ENCODE data around the gene NANS.
"Not testable (repeated sequence)": the region's sequence is repeated elsewhere in the genome, so short reads cannot be mapped to it uniquely, and the experiment has no call there.

The NANS gene

DNA sequence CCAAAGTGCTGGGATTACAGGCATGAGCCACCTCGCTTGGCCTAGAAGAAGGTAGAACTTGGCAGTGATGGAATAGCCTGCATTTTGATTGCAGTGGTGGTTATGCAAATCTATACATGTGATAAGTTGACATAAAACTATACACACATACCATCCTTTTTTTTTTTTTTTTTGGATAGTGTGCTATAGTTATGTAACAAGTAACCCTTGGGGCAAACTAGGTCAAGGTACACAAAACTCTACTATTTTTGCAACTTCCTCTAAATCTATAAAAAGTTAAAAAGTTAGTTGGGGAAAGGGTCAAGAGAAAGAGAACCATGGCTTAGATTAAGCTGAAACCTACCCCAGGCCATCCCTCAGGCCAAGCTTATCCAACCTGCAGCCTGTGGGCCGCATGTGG is 51.4 kb downstream of the NANS start:
- DNase-seq, result no peak

GRCh38 chr9:98108531-98109031 is 52.0 kb downstream of the NANS start:
- DNase-seq, result peak; percentile 22

DNA sequence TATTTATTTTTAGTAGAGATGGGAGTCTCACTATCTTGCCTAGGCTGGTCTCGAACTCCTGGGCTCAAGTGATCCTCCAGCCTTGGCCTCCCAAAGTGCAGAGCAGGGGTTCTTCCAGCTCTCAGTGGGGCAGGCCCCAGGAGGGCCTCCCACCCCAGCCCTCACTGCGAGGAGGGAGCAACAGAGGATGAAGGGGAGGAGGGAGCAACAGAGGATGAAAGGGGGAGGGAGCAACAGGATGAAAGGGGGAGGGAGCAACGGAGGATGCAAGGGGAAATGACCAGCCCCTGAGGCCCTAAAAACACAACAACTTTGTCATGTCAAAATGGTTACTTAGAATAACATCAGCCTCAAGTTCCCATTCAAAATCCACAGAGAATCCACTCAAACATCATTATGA is 52.5 kb downstream of the NANS start:
- DNase-seq, result no peak

DNA sequence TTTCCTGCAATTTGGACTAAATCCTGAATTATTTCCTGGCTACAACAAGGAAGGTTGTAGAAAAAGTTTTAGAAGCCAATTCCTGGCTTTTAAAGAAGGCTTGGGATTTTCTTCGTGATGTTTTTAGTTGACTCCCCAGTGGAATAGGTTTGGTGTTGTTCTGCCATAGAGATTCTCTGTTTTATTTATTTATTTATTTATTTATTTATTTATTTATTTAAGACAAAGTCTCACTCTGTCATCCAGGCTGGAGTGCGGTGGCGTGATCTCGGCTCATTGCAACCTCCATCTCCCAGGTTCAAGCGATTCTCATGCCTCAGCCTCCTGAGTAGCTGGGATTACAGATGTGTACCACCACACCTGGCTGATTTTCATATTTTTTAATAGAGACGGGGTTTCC is 60.6 kb downstream of the NANS start:
- not testable (repeated sequence) for DNase-seq

DNA sequence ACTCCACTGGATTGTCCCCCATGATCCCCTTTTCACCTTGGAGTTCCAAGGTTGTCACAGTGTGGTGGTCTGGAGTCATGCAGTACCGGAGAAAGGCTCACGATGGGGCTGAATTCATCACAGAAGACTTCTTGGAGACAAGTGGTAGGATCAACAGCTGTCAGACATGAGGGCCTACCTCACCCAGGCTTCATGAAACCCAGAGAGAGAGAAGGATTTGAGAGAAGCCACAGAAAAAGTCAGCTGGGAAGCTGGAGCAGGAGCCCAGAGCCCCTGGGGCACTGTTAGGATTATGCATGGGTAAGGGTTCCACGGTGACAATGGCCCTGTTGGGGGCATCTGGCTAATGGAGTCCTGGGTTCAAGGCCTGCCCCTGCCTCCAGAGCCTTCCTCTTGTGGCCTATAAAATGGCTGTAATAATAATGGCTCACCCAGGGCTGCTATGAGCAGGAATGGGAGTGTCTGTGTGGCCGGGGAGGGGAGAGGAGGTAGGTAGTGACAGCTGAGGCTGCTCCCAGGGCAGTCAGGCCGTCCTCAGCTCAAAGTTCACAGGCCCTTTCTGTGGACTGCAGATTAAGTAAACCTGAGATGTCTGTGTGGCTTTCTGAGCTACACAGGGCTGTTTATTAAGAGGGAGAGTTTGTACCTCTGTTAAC is 61.6 kb downstream of the NANS start:
- DNase-seq, result peak; percentile 89

- peak; percentile 84 for DNase-seq
Observed at GRCh38 chr9:98118640-98119601, 62.4 kb downstream of the NANS start, which contains the start of gene TRIM14. TSS of gene TRIM14 (minus strand) at chr9:98119222. CDS start at chr9:98119188, 34 bp downstream.

GRCh38 chr9:98120476-98120875 is 63.9 kb downstream of the NANS start:
- DNase-seq, result peak; percentile 39

- peak; percentile 53 for DNase-seq
Observed at GRCh38 chr9:98121058-98121457, 64.5 kb downstream of the NANS start.

DNA sequence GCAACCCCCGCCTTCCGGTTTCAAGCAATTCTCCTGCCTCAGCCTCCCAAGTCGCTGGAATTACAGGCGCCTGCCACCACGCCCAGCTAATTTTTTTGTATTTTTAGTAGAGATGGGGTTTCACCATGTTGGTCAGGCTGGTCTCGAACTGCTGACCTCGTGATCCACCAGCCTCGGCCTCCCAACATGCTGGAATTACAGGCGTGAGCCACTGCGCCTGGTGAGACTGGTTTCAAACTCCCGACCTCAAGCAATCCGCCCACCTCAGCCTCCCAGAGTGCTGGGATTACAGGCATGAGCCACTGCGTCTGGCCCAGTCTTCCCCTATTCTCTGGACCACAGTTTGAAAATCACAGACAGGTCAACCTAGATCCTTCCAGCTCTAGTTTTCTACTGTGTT is 67.6 kb downstream of the NANS start:
- DNase-seq, result not testable (repeated sequence)

- no peak for DNase-seq
Observed at GRCh38 chr9:98124637-98125426, 68.3 kb downstream of the NANS start.

GRCh38 chr9:98127226-98127625 is 70.7 kb downstream of the NANS start:
- no peak for DNase-seq

DNA sequence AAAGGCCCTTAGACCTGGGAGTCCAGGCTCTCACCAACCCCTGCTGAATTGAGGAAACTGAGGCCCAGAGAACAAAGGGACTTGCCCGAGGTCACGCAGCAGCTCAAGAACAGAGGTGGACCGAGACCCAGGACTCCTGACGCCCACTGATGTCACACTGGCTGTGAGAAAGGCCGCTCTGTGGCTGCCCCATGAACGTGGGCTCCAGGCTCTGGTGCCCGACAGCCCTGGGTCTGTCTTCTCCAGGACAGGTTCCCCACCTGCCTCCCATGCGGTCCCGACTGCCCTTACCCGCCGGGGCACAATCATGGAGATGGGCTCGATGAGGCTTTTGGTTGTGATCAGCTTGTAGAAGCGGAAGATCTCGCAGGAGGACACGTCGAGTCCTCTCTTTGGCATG is 71.8 kb downstream of the NANS start:
- DNase-seq, result no peak

GRCh38 chr9:98129451-98129881 is 72.9 kb downstream of the NANS start:
- peak; percentile 77 for DNase-seq

- not testable (repeated sequence) for DNase-seq
Observed at GRCh38 chr9:98130060-98130459, 73.5 kb downstream of the NANS start.

GRCh38 chr9:98130576-98131228 is 74.2 kb downstream of the NANS start:
- no peak for DNase-seq

DNA sequence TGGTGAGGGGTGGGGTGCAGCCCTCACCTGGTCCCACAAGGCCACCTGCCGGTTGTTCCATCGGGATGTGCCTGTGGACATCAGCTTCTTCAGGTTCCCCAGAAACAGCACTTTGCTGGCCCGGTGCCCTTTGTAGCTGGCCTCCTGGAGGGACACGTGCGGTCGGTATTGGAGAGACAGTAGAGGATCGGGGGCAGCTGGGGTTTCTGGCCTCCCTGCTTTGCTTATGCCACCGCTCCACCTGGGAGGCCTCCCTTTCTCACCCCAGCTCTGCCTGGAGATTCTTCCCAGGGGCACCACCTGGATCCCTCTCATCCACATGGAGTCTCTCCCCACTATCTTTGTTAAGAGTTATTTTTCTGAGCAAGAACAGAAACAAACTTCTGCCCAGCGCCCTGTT is 75.6 kb downstream of the NANS start:
- DNase-seq, result no peak
